NCI-H2196 treated with DMSO at 0.1 percent for 48 hours (cell line): ENCODE measurements around the gene RMDN3.

Source experiments
- DNase-seq: peaks from one replicate; lab custom pipeline; 2025; ENCODE audit not compliant: unreplicated experiment; lab: John Stamatoyannopoulos, UW

The RMDN3 gene

GRCh38 chr15:40754883-40755811 is at the start of gene RMDN3:
Gene RMDN3, minus strand, starts transcription at chr15:40755254. Its CDS starts 471 bp downstream, at chr15:40754783.
- peak; percentile 70 for DNase-seq

- no peak for DNase-seq
Measured at GRCh38 chr15:40803688-40804087, 48.6 kb upstream of the RMDN3 start.

- no peak for DNase-seq
Measured at GRCh38 chr15:40803076-40803475, 48.0 kb upstream of the RMDN3 start.

GRCh38 chr15:40799523-40799922 is 44.5 kb upstream of the RMDN3 start:
- DNase-seq: no peak

- DNase-seq: no peak
Measured at GRCh38 chr15:40796512-40796911, 41.5 kb upstream of the RMDN3 start.

GRCh38 chr15:40796041-40796440 is 41.0 kb upstream of the RMDN3 start:
- no peak for DNase-seq

- no peak for DNase-seq
Measured at GRCh38 chr15:40793216-40793989, 38.3 kb upstream of the RMDN3 start.

- no peak for DNase-seq
Measured at GRCh38 chr15:40792394-40792793, 37.3 kb upstream of the RMDN3 start.

- no peak for DNase-seq
Measured at GRCh38 chr15:40790718-40791117, 35.7 kb upstream of the RMDN3 start.

- DNase-seq: no peak
Measured at GRCh38 chr15:40789999-40790398, 34.9 kb upstream of the RMDN3 start.

- no peak for DNase-seq
Measured at GRCh38 chr15:40789119-40789518, 34.1 kb upstream of the RMDN3 start.

GRCh38 chr15:40787991-40788390 is 32.9 kb upstream of the RMDN3 start:
- DNase-seq: no peak

- peak; percentile 73 for DNase-seq
Measured at GRCh38 chr15:40787344-40787841, 32.3 kb upstream of the RMDN3 start.

- no peak for DNase-seq
Measured at GRCh38 chr15:40785814-40786213, 30.8 kb upstream of the RMDN3 start.

GRCh38 chr15:40785164-40785563 is 30.1 kb upstream of the RMDN3 start:
- DNase-seq: no peak

- peak; percentile 41 for DNase-seq
Measured at GRCh38 chr15:40782609-40783227, 27.7 kb upstream of the RMDN3 start.

GRCh38 chr15:40776537-40777141 is 21.6 kb upstream of the RMDN3 start:
- peak; percentile 28 for DNase-seq

GRCh38 chr15:40775740-40776536 is 20.9 kb upstream of the RMDN3 start:
- DNase-seq: no peak

GRCh38 chr15:40775007-40775406 is 20.0 kb upstream of the RMDN3 start:
- DNase-seq: no peak

- DNase-seq: no peak
Measured at GRCh38 chr15:40773902-40774301, 18.8 kb upstream of the RMDN3 start.
